HCT116 (cell line): ENCODE data around the gene MMADHC. TPM values are rescaled to one million over a fixed set of nuclear protein-coding genes. Genes with fewer than 3 reads are reported as not detected.

ENCODE experiments used
- ATAC-seq: fragments of 200-7000 bp; cut with Tn5 transposase; 2 replicates; pipeline ENCODE4 v1.9.1; 2020; ENCODE audit warnings: mild to moderate bottlenecking, moderate library complexity
- BruUV-seq: library from RNA; stranded (reverse); fragments of 400-500 nt; replicated peaks from 2 replicates; lab custom pipeline; 2021; lab: Mats Ljungman, UMichigan
- CTCF ChIA-PET: fragments of 300-600 bp; sonication (Branson Sonifier 250); formaldehyde crosslinking; loops from one replicate; lab custom pipeline; 2021; ENCODE audit warnings: antibody characterized with exemption; lab: Charles Lee
- POLR2A ChIA-PET: fragments of 300-600, 350-600 bp; sonication (Branson Sonifier 250); formaldehyde crosslinking; loops from one replicate; lab custom pipeline; 2021; ENCODE audit warnings: antibody characterized with exemption; lab: Charles Lee
- RAD21 ChIA-PET, 2 experiments: fragments of 300-600 bp; sonication (Branson Sonifier 250); formaldehyde crosslinking; loops; one replicate each; lab custom pipeline; 2023; ENCODE audit warnings: low total read pairs in 2 of 2; ENCODE audit not compliant: uncharacterized antibody in 2 of 2, unreplicated experiment in 2 of 2, low non-redundant PET in 1 of 2; lab: Charles Lee
- DNase-seq: peaks from one replicate; pipeline ENCODE4 v3.0.0-alpha.2; 2010; ENCODE audit warnings: low read depth, low spot score
- H2AFZ ChIP-seq: fragments of 200-600 bp; shearing (Covaris generic), sonication (generic); 2 replicates; pipeline ENCODE4 v1.6.1; 2017; ENCODE audit warnings: low read depth, mixed run types, mixed read lengths, antibody characterized with exemption, low read length; ENCODE audit not compliant: poor library complexity, severe bottlenecking
- H3K27ac ChIP-seq: 2 replicates; pipeline ENCODE4 v1.5.1; 2012; ENCODE audit warnings: low read depth, low read length
- H3K27me3 ChIP-seq: fragments of 200-600 bp; sonication (generic); 2 replicates; pipeline ENCODE4 v1.6.1; 2016; ENCODE audit warnings: mixed run types, low read length, mixed read lengths; ENCODE audit not compliant: insufficient read depth
- H3K36me3 ChIP-seq, 2 experiments: fragments of 200-500 bp in 1 of 2; fragments of 200-600 bp in 1 of 2; sonication (Bioruptor generic) in 1 of 2; sonication (generic) in 1 of 2; 2 replicates each; pipeline versions ENCODE4 v1.5.1 to v1.6.1; 2014 to 2016; ENCODE audit warnings: low read length in 2 of 2, inconsistent platforms in 1 of 2, mixed read lengths in 1 of 2, mixed run types in 1 of 2; ENCODE audit not compliant: insufficient read depth in 2 of 2, control insufficient read depth in 1 of 2
- H3K4me1 ChIP-seq, 2 experiments: fragments of 200-600 bp in 1 of 2; sonication (generic) in 1 of 2; 2 replicates each; pipeline versions ENCODE4 v1.5.1 to v1.6.1; 2012 to 2017; ENCODE audit warnings: low read length in 2 of 2, inconsistent platforms in 1 of 2, mild to moderate bottlenecking in 1 of 2, mixed read lengths in 1 of 2, mixed run types in 1 of 2, moderate library complexity in 1 of 2; ENCODE audit not compliant: insufficient read depth in 2 of 2, control insufficient read depth in 1 of 2
- H3K4me2 ChIP-seq: fragments of 200-600 bp; sonication (generic); 2 replicates; pipeline ENCODE4 v1.6.1; 2017; ENCODE audit warnings: mixed run types, low read length, mixed read lengths
- H3K4me3 ChIP-seq, 2 experiments: fragments of 200-600 bp in 1 of 2; sonication (generic) in 1 of 2; replicated peaks in 1 of 2; 2 replicates each; pipeline ENCODE4 v1.5.1; 2011 to 2016; ENCODE audit warnings: low read length in 2 of 2, control low read depth in 1 of 2, low read depth in 1 of 2, mild to moderate bottlenecking in 1 of 2, mixed read lengths in 1 of 2, mixed run types in 1 of 2
- H3K79me2 ChIP-seq: fragments of 200-600 bp; sonication (generic); 2 replicates; pipeline ENCODE4 v1.6.1; 2017; ENCODE audit warnings: mild to moderate bottlenecking, mixed run types, low read length, moderate library complexity, mixed read lengths; ENCODE audit not compliant: insufficient read depth
- H3K9ac ChIP-seq: fragments of 200-600 bp; sonication (generic); 2 replicates; pipeline ENCODE4 v1.6.1; 2016; ENCODE audit warnings: low read length, mixed read lengths
- H3K9me2 ChIP-seq: fragments of 200-600 bp; sonication (generic), shearing (Covaris generic); 2 replicates; pipeline ENCODE4 v1.6.1; 2017; ENCODE audit warnings: mixed run types, mild to moderate bottlenecking, moderate library complexity; ENCODE audit not compliant: insufficient read depth
- H3K9me3 ChIP-seq, 2 experiments: fragments of 200-500 bp in 1 of 2; fragments of 200-600 bp in 1 of 2; sonication (Bioruptor generic) in 1 of 2; sonication (generic) in 1 of 2; 2 replicates each; pipeline ENCODE4 v1.6.1; 2014 to 2017; ENCODE audit warnings: low read length in 2 of 2, mixed read lengths in 2 of 2, inconsistent platforms in 1 of 2, low read depth in 1 of 2, mild to moderate bottlenecking in 1 of 2, mixed run types in 1 of 2, moderate library complexity in 1 of 2; ENCODE audit not compliant: control insufficient read depth in 1 of 2, insufficient read depth in 1 of 2
- H4K20me1 ChIP-seq: fragments of 200-600 bp; sonication (generic), shearing (Covaris generic); 2 replicates; pipeline ENCODE4 v1.6.1; 2017; ENCODE audit warnings: mixed run types, mild to moderate bottlenecking, moderate library complexity; ENCODE audit not compliant: insufficient read depth
- CBX3 ChIP-seq: IDR thresholded peaks from 2 replicates; pipeline ENCODE4 v1.6.1; 2012; ENCODE audit warnings: low read depth
- CEBPB ChIP-seq: IDR thresholded peaks from 2 replicates; pipeline ENCODE4 v1.6.1; 2012; ENCODE audit warnings: low read depth
- EGR1 ChIP-seq: IDR thresholded peaks from 2 replicates; pipeline ENCODE4 v1.6.1; 2012; ENCODE audit warnings: low read depth
- ELF1 ChIP-seq: IDR thresholded peaks from 2 replicates; pipeline ENCODE4 v1.6.1; 2012; ENCODE audit warnings: low read depth, borderline replicate concordance
- EZH2 ChIP-seq: fragments of 200-600 bp; sonication (generic); IDR thresholded peaks from 2 replicates; pipeline ENCODE4 v1.6.1; 2017; ENCODE audit warnings: antibody characterized with exemption, mixed run types
- EZH2phosphoT487 ChIP-seq: fragments of 200-600 bp; IDR thresholded peaks from 2 replicates; pipeline ENCODE4 v1.6.1; 2018; ENCODE audit warnings: antibody characterized with exemption, borderline replicate concordance
- FOSL1 ChIP-seq: IDR thresholded peaks from 2 replicates; pipeline ENCODE4 v1.6.1; 2012; ENCODE audit warnings: low read depth
- JUND ChIP-seq: IDR thresholded peaks from 2 replicates; pipeline ENCODE4 v1.6.1; 2012
- POLR2A ChIP-seq: IDR thresholded peaks from 2 replicates; pipeline ENCODE4 v1.7.0; 2011; ENCODE audit warnings: borderline replicate concordance; ENCODE audit not compliant: insufficient read depth, insufficient read length; ENCODE audit errors: extremely low read depth
- POLR2AphosphoS5 ChIP-seq: IDR thresholded peaks from 2 replicates; pipeline ENCODE4 v1.6.1; 2011; ENCODE audit warnings: mild to moderate bottlenecking, low read depth, low read length, moderate library complexity
- RAD21 ChIP-seq: IDR thresholded peaks from 2 replicates; pipeline ENCODE4 v1.6.1; 2012; ENCODE audit warnings: low read depth, mild to moderate bottlenecking
- REST ChIP-seq: IDR thresholded peaks from 2 replicates; pipeline ENCODE4 v1.6.1; 2012; ENCODE audit warnings: low read depth
- SIN3A ChIP-seq: IDR thresholded peaks from 2 replicates; pipeline ENCODE4 v1.6.1; 2012; ENCODE audit warnings: low read depth
- SP1 ChIP-seq: IDR thresholded peaks from 2 replicates; pipeline ENCODE4 v1.6.1; 2012; ENCODE audit warnings: low read depth
- SRF ChIP-seq: IDR thresholded peaks from 2 replicates; pipeline ENCODE4 v1.6.1; 2012; ENCODE audit warnings: low read depth
- ZBTB33 ChIP-seq: IDR thresholded peaks from 2 replicates; pipeline ENCODE4 v1.6.1; 2011; ENCODE audit warnings: mild to moderate bottlenecking, low read length, moderate library complexity; ENCODE audit not compliant: insufficient replicate concordance; ENCODE audit errors: extremely low read depth
- ZFX ChIP-seq: fragments of 450-650 bp; IDR thresholded peaks from 2 replicates; pipeline ENCODE4 v1.6.1; 2017
- ZNF274 ChIP-seq: fragments of 200-500 bp; sonication (Bioruptor generic); IDR thresholded peaks from 2 replicates; pipeline ENCODE4 v1.6.1; 2014; ENCODE audit warnings: mild to moderate bottlenecking, low read depth, low read length, inconsistent platforms
- intact Hi-C: fragments of 100-400 bp; cut with micrococcal nuclease; formaldehyde crosslinking; loops from 2 replicates; pipeline ENCODE4 v1.10.0; 2022
- total RNA-seq: library from RNA; stranded (reverse); gene quantifications from one replicate; pipeline ENCODE4 v1.2.1, GENCODE V29; 2021; ENCODE audit not compliant: unreplicated experiment

MMADHC gene
- total RNA-seq, 1 experiment from 2014 or later, result 135 TPM

GRCh38 chr2:149622343-149622742, 34.8 kb upstream of the MMADHC start:
- CTCF ChIA-PET, result no interaction called here
- H3K4me1 ChIP-seq, result no peaks in the 10 kb centered on the region
- intact Hi-C loops, result no loop called here
- H3K27ac ChIP-seq, result no peak overlapping the region
- H3K4me3 ChIP-seq, result no peak overlapping the region
- H3K9me3 ChIP-seq, result no peaks in the 10 kb centered on the region
- no peak for DNase-seq
- RAD21 ChIA-PET, result no interaction called here
- POLR2A ChIA-PET, result no interaction called here
- H3K9me2 ChIP-seq, result no peaks in the 10 kb centered on the region
- H2AFZ ChIP-seq, result no peak overlapping the region
- no peak overlapping the region for H3K4me2 ChIP-seq
- no peaks in the 10 kb centered on the region for H3K79me2 ChIP-seq
- ATAC-seq, result no peak
- H3K9ac ChIP-seq, result no peak overlapping the region
- no peaks in the 10 kb centered on the region for H3K27me3 ChIP-seq
- BruUV-seq, result no TSS peak
- no peaks in the 10 kb centered on the region for H3K36me3 ChIP-seq
- TF ChIP-seq EGR1 (no peak), REST (no peak), ZBTB33 (no peak), EZH2phosphoT487 (no peak), POLR2AphosphoS5 (no peak), SP1 (no peak), RAD21 (no peak), ZNF274 (no peak), JUND (no peak), POLR2A (no peak), ELF1 (no peak), ZFX (no peak), SIN3A (no peak), CBX3 (no peak), EZH2 (no peak), SRF (no peak), CEBPB (no peak), FOSL1 (no peak)
- TF ChIP-seq, all 23 proteins: peak for 0
- H4K20me1 ChIP-seq, result no peaks in the 10 kb centered on the region
